Stimulated activated CD4-positive, alpha-beta T cell treated with anti-CD3 and anti-CD28 coated beads, Interleukin-12 subunit alpha, Interleukin-12 subunit beta, amount 100 ng/mL, for 4 hours (primary cell): ENCODE results near the gene ANKRD39.
"Not testable (repeated sequence)": the region's sequence is repeated elsewhere in the genome, so short reads cannot be mapped to it uniquely, and the experiment has no call there.

Source experiments
- DNase-seq: peaks from one replicate; pipeline ENCODE4 v3.0.0-alpha.2; 2020

The ANKRD39 gene

GRCh38 chr2:96869822-96870625 is 12.2 kb upstream of the ANKRD39 start, which contains the start of gene SEMA4C:
SEMA4C (minus strand) TSS chr2:96870080; CDS start chr2:96867886, 2,194 bp downstream.
- DNase-seq, result peak; percentile 47

- no peak for DNase-seq
Observed at GRCh38 chr2:96869281-96869821, 11.5 kb upstream of the ANKRD39 start.

- peak; percentile 53 for DNase-seq
Observed at GRCh38 chr2:96868555-96869280, 10.9 kb upstream of the ANKRD39 start.

GRCh38 chr2:96867756-96868554 is 10.1 kb upstream of the ANKRD39 start:
- DNase-seq, result peak; percentile 22

GRCh38 chr2:96866986-96867755 is 9.4 kb upstream of the ANKRD39 start:
- DNase-seq, result no peak

GRCh38 chr2:96866586-96866985 is 8.8 kb upstream of the ANKRD39 start:
- DNase-seq, result no peak

GRCh38 chr2:96866149-96866548 is 8.3 kb upstream of the ANKRD39 start:
- no peak for DNase-seq

- no peak for DNase-seq
Observed at GRCh38 chr2:96865654-96866053, 7.8 kb upstream of the ANKRD39 start.

GRCh38 chr2:96864343-96865091 is 6.7 kb upstream of the ANKRD39 start:
- no peak for DNase-seq

GRCh38 chr2:96863575-96864342 is 5.9 kb upstream of the ANKRD39 start:
- no peak for DNase-seq

- DNase-seq, result not testable (repeated sequence)
Observed at GRCh38 chr2:96863056-96863455, 5.2 kb upstream of the ANKRD39 start.

- DNase-seq, result no peak
Observed at GRCh38 chr2:96861074-96861473, 3.3 kb upstream of the ANKRD39 start.

GRCh38 chr2:96860065-96861029 is 2.5 kb upstream of the ANKRD39 start:
- DNase-seq, result peak; percentile 39

GRCh38 chr2:96859681-96860064 is 1.9 kb upstream of the ANKRD39 start:
- no peak for DNase-seq

- no peak for DNase-seq
Observed at GRCh38 chr2:96859099-96859649, 1.4 kb upstream of the ANKRD39 start.

- no peak for DNase-seq
Observed at GRCh38 chr2:96856776-96857666, 795 bp downstream of the ANKRD39 start.

GRCh38 chr2:96853321-96853720 is 4.5 kb downstream of the ANKRD39 start:
- no peak for DNase-seq

GRCh38 chr2:96852667-96853066 is 5.1 kb downstream of the ANKRD39 start:
- no peak for DNase-seq
